DOHH2 (cell line): ENCODE results near the gene EXD3.

ENCODE experiments used
- EZH2phosphoT487 ChIP-seq: fragments of 200-600 bp; sonication (generic); IDR thresholded peaks from 2 replicates; pipeline ENCODE4 v1.6.1; 2017; ENCODE audit warnings: borderline replicate concordance, mild to moderate bottlenecking, antibody characterized with exemption, low read length, moderate library complexity, mixed read lengths
- TF ChIP-seq, protein P1 (sequence below): fragments of 200-600 bp; sonication (generic); IDR thresholded peaks from one replicate; pipeline ENCODE4 v1.5.1; 2014; ENCODE audit warnings: antibody characterized with exemption, mild to moderate bottlenecking, low read depth, low read length; ENCODE audit not compliant: poor library complexity, severe bottlenecking

DNA sequence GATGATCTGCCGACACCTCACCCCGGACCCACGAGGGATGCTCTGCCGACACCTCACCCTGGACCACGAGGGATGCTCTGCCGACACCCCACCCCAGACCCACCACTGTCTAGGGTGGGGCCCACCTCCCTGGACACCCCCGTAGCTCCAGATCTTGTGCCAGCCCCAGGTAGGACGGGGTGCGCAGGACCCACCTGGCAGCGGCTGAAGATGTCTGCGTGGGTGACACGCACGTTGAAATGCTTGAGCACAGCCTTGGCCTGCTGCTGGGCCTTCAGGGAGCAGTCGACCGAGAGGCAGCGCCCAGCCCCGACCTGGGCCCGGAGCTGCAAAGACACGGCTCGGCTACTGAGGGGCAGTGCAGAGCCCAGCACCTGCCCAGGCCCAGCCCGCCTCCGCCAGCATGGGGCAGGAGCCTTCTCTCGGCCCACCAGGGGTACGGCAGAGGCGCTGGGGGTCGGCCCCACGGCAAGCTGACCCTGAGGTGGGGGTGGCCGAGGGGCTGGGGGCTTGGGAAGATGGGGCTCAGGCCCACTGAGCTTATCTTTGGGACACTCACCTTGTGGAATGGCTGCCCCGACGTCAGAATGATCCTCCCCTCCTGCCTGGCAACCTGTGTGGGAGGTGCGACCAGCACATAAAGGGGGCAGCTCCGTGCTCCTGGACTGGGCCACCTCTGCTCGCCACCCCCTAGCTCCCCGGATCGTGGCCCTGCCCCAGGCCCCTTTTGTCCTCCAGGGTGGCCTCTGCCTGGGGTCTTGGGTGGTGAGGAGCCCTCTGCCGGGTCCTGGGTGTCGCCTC lies 99.2 kb downstream of the EXD3 start:
- TF ChIP-seq, protein P1, sequence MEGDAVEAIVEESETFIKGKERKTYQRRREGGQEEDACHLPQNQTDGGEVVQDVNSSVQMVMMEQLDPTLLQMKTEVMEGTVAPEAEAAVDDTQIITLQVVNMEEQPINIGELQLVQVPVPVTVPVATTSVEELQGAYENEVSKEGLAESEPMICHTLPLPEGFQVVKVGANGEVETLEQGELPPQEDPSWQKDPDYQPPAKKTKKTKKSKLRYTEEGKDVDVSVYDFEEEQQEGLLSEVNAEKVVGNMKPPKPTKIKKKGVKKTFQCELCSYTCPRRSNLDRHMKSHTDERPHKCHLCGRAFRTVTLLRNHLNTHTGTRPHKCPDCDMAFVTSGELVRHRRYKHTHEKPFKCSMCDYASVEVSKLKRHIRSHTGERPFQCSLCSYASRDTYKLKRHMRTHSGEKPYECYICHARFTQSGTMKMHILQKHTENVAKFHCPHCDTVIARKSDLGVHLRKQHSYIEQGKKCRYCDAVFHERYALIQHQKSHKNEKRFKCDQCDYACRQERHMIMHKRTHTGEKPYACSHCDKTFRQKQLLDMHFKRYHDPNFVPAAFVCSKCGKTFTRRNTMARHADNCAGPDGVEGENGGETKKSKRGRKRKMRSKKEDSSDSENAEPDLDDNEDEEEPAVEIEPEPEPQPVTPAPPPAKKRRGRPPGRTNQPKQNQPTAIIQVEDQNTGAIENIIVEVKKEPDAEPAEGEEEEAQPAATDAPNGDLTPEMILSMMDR = no peak
- no peak for TF ChIP-seq EZH2phosphoT487
